NOMO-1 treated with DMSO at 0.1 percent for 48 hours (cell line): ENCODE results near the gene AS3MT.
"Not testable (repeated sequence)": the region's sequence is repeated elsewhere in the genome, so short reads cannot be mapped to it uniquely, and the experiment has no call there.

Source experiments
- DNase-seq: peaks from one replicate; lab custom pipeline; 2025; ENCODE audit not compliant: unreplicated experiment; lab: John Stamatoyannopoulos, UW

Gene AS3MT

GRCh38 chr10:102869258-102870198 lies at the start of gene AS3MT:
TSS of gene AS3MT (plus strand) at chr10:102869470. CDS start at chr10:102869593, 123 bp downstream.
- no peak for DNase-seq

DNA sequence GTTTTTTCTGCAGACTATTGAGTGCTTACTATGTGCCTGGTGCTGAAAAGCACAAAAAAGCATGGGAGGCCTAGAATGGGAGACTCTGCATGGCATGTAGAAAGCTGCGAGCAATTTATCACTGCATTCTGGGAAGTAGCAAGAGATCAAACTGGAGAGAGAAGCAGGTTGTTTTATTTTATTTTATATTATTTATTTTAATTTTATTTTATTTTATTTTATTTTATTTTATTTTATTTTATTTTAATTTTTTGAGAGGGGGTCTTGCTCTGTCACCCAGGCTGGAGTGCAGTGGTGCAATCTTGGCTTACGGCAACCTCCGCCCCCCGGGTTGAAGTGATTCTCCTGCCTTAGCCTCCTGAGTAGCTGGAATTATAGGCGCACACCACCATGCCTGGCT lies 49.3 kb upstream of the AS3MT start:
- DNase-seq: not testable (repeated sequence)

- no peak for DNase-seq
Observed at GRCh38 chr10:102822222-102822621, 47.0 kb upstream of the AS3MT start.

GRCh38 chr10:102824664-102825063 lies 44.6 kb upstream of the AS3MT start:
- DNase-seq: no peak

DNA sequence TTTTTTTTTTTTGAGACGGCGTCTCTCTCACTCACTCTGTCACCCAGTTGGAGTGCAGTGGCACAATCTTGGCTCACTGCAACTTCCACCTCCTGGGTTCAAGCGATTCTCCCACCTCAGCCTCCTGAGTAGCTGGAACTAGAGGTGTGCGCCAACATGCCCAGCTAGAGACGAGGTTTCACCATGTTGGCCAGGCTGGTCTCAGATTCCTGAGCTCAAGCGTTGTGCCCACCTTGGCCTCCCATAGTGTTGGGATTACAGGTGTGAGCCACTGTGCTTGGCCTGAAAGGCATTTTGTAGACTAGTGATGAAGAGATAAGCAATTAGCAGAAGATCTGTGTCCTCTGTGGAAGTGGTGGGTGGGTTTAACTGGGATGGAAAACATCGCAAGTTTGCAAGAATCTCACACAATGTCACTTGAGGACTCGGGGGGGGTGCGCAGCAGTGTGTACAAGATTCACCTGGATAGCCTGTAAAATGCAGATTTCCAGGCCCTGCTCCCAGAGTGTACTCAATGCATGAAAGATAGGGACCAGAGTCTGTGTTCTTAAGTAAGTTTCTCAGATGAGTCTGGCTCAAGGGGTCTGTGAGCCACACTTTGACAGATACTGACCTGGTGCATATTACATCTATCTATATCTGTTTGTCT lies 43.0 kb upstream of the AS3MT start:
- no peak for DNase-seq

DNA sequence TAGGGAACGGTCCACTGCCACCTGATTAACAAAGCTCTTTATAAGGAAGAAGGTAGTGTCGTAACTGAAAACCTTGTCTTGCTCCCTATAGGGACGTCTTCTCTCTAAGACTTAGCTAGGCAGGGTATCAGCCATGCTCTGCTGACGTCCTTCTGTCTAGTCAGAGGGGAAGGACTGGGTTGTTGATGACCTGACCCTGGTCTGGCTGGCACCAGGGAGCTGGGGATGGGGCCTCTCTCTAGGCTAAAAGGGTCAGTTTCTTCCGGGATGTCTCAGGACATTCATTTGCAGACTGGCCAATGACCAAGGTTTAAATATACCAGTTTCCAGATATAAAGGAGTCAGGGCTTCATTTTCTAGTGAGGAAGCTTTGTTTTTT lies 41.7 kb upstream of the AS3MT start:
- no peak for DNase-seq

DNA sequence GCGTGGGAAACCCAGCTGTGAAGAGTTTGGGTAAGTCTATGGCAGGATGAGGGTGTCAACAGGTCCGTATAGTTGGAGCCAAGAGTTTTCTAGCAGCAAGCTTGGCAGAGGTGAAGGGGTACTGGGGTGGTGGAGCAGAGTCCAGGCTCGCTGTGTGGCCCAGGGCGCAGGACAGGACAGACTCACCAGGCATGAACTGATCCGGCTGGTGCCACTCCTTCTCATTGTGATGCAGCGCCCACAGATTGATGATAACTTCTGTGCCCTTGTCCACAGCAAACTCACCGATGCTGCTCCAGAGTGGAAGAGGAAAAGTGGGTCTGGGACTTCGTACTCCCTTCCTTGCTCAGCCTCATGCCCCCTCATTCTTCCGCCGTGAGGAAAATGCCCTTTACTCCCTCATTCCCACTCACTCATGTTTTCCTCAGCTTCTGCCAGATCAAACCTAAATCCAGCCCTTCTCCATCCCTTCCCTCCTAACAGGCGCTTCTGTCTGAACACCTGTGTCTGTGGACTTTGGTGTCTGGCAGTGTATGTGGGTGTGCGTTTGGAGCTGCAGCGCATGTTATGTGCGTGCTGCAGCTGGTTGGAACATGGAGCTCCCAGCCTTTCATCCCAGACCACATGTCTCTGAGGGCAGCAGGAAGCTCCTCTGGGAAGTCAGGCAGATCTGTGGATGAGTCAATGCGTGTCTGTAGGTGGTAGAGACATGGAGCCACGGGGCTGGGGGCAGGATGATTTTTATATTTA lies 37.8 kb upstream of the AS3MT start:
- no peak for DNase-seq

DNA sequence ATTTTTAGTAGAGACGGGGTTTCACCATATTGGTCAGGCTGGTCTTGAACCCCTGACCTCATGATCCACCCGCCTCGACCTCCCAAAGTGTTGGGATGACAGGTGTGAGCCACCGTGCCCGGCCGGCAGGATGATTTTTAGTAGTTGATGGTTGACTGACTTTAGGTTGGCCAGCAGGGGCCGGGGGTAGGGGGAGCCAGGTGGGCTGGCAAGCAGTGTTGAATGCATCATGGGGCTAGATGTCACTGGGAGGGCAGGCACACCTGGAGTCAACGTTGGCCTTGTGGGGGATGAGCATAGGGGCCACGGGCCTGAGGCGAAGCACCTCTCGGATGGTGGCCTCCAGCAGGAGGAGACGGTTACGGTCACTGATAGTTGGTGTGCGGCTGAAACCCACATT lies 37.0 kb upstream of the AS3MT start:
- DNase-seq: no peak

DNA sequence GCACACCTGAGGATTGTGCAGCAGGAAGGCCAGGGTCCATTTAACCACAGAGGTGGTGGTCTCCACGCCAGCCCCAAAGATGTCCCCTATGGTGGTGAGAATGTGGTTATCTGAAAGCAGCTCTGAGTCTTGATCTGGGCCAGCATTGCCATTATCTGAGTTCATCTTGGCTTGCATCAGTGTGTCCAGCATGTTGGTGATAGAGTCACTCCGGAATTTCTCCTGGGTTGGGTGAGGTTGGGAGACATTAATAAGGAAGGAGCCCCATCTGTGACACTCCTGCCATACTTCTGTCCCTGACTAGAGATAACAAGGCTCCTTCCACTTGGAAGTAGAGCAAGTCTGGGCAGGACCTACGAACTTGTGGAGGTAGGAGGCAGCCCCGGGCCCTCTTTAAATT lies 36.3 kb upstream of the AS3MT start:
- DNase-seq: no peak

DNA sequence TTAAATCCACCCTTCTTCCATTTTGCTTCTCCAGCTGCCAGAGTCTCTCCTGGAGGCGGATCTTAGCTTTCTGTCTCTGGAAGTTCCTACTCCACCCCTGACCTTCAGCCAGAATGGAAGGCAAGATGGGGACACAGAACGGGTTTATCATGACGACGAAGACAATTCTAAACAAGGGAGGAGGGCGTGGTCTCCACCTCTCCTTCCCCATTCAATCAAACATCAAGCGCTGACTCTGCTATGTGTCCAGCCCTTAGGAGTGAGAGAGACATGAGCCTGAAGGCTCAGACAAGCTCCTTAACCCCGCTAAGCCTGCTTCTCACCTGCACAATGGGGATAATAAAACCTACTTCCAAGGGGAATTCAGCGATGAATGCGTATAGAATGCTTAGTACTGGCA lies 35.1 kb upstream of the AS3MT start:
- DNase-seq: no peak

DNA sequence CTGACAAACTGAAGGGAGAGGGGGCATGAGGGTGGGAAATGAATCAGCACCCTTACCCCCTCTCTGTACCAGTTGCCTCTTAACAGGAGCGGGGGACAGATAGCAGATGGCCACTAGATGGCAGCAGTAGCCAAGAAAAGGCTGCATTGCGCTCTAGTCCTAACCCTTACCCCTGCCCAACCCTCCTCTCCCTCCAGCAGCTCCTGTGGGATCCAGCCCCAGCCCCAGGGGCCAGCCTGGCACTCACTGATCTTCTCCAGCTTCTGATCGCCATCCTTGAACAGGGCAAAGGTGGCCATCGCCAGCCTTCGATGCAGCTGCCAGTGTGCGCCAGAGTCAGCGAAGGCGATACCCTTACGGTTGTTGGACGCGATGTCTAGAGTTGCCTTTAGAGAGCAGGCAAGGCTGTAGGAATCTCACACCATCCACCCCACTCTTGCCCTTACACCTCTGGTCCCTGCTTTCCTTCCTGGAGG lies 34.2 kb upstream of the AS3MT start:
- peak; percentile 72 for DNase-seq

- no peak for DNase-seq
Observed at GRCh38 chr10:102837230-102837721, 32.0 kb upstream of the AS3MT start, which contains the start of gene CYP17A1. TSS of gene CYP17A1 (minus strand) at chr10:102837413. CDS start at chr10:102837361, 52 bp downstream.

- DNase-seq: not testable (repeated sequence)
Observed at GRCh38 chr10:102838276-102838927, 30.9 kb upstream of the AS3MT start.

- DNase-seq: no peak
Observed at GRCh38 chr10:102841827-102842345, 27.4 kb upstream of the AS3MT start.

DNA sequence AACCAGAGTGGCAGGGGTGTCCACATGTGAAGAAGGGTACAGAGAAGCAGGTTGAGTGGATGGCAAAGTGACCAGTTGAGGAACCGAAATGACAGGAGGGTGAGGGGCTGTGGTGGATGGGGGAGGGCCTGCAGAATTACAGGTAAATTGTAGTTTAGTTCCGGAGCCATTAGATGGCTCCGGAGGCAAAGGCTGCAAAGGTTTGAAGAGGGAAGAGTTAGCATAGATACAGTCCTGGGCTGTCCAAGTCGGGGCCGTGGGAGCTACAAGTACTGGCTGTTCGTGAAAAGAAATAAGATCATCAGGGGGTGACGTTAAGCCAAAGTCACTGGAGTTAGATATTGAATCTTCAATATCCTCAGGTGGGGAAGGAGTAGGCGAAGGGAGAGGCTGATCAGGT lies 26.1 kb upstream of the AS3MT start:
- not testable (repeated sequence) for DNase-seq

GRCh38 chr10:102844190-102844776 lies 25.0 kb upstream of the AS3MT start:
- DNase-seq: not testable (repeated sequence)

DNA sequence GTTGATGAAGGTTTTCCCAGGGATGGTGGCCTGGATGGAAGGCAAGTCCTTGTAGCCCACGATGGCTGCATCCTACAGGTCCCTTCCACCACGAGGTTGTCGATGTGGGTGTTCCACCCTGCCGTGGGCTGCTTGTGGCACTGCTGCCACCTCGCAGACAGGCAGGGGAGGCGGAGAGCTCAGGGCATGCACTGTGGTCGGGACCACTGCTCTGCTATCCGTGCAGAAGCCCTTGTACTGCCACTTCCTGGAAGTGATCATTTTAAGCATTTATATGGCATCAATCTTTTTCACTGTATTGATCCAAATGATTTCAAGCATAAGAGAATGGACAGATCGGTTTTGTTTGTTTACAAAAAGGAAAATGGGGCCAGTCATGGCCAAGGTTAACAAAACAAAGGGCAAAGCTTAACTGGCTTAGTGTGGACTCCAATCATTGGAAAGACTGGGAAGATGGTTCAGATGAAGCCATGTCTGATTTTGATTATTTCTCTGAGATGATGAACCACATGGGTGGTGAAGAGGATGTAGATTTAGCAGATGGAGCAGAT lies 23.8 kb upstream of the AS3MT start:
- no peak for DNase-seq

DNA sequence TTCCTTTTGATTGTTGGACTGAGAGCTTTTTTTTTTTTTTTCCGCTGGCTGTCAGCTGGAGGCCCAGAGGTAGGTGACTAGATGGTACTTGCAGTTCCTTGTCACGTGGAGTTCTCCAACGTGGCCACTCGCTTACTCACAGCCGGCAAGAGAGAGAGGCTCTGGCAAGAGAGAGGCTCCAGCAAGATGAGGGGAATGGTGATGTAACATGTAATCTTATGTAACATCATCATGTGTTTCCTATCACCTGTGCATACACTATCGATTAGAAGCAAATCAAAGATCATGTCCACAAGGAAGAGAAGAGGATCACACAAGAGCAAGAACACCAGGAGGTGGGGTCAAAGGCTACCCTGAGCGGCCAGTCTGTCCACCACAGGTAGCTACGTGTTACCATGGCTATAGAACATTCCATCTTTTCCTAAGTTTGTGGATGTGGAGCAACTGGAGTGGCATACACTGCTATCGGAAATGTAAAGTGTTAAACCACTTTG lies 19.2 kb upstream of the AS3MT start:
- DNase-seq: no peak

DNA sequence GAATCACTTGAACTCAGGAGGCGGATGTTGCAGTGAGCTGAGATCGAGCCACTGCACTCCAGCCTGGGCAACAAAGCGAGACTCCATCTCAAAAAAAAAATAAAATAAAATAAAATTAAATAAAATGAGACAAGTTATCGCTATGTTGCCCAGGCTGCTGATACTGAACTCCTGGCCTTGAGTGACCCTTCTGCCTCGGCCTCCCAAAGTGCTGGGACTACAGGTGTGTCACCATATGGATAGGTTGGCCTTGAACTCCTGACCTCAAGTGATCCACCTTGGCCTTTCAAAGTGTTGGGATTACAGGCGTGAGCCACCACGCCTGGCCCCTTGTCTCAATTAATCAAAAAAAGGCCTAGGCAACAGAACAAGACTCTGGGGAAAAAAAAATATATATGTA lies 16.0 kb upstream of the AS3MT start:
- not testable (repeated sequence) for DNase-seq
